Testis (tissue), 3 donors: Measurements from ENCODE around the gene XXYLT1. TPM values are rescaled to one million over a fixed set of nuclear protein-coding genes. Genes with fewer than 3 reads are reported as not detected.

Experiments used
- DNase-seq: peaks from one replicate; pipeline ENCODE4 v3.0.0-alpha.2; 2019
- H3K27ac ChIP-seq, 2 donors: fragments of 200-600 bp; sonication (generic); one replicate each; pipeline ENCODE4 v1.5.1; 2019
- H3K27me3 ChIP-seq: fragments of 200-600 bp; sonication (generic); one replicate; pipeline ENCODE4 v1.5.1; 2019
- H3K36me3 ChIP-seq: fragments of 200-600 bp; sonication (generic); one replicate; pipeline ENCODE4 v1.5.1; 2017; ENCODE audit warnings: low read depth; ENCODE audit errors: missing control alignments
- H3K4me1 ChIP-seq: fragments of 200-600 bp; sonication (generic); one replicate; pipeline ENCODE4 v1.5.1; 2019
- H3K4me3 ChIP-seq, 2 donors: fragments of 200-600 bp; sonication (generic); one replicate each; pipeline ENCODE4 v1.5.1; 2017 to 2019
- H3K9me3 ChIP-seq: fragments of 200-600 bp; sonication (generic); one replicate; pipeline ENCODE4 v1.5.1; 2017
- CTCF ChIP-seq, 3 experiments: fragments of 450-650 bp in 2 of 3; fragments of 200-600 bp in 1 of 3; sonication (generic) in 1 of 3; IDR thresholded peaks; one replicate each; pipeline ENCODE4 v1.5.1; 2016 to 2019; ENCODE audit warnings: antibody characterized with exemption in 3 of 3, mild to moderate bottlenecking in 2 of 3, moderate library complexity in 1 of 3
- POLR2A ChIP-seq: fragments of 450-650 bp; IDR thresholded peaks from one replicate; pipeline ENCODE4 v1.6.1; 2017; ENCODE audit warnings: antibody characterized with exemption, mild to moderate bottlenecking, moderate library complexity
- WGBS, 2 donors: methylation state at CpG; one replicate each; pipeline ENCODE4 v1.1.5; 2018; 5-methylcytosine and 5-hydroxymethylcytosine counted together
- intact Hi-C: fragments of 100-400 bp; cut with DNase I; formaldehyde crosslinking; loops from one replicate; pipeline ENCODE4 v1.15.1; 2023; ENCODE audit warnings: low total_unique reads
- polyA plus RNA-seq: library from polyadenylated mRNA; stranded (reverse); fragments of 350-450 nt; fragmentation: Illumina TruSeq; extraction: RNeasy Lipid Tissue Mini Kit (QIAGEN cat#74804); gene quantifications from one replicate; pipeline ENCODE4 v1.2.3, GENCODE V29; 2014; ENCODE audit warnings: low read depth, low replicate concordance; ENCODE audit not compliant: insufficient read depth
- total RNA-seq, 2 donors: library from RNA; depleted of rRNA; stranded (reverse); fragments of >200 nt; gene quantifications; one replicate each; pipeline ENCODE4 v1.2.3, GENCODE V29; 2016

Gene XXYLT1
- total and polyA plus RNA-seq, 3 donors from 2014 or later: 7.2 to 12.5 (median 11.1) TPM

GRCh38 chr3:195030791-195031321 is 240.1 kb downstream of the XXYLT1 start:
- Histone ChIP-seq H3K9me3 (no peaks in the 10 kb centered on the region), H3K27ac (no peak overlapping the region), H3K4me1 (no peaks in the 10 kb centered on the region), H3K4me3 (no peak overlapping the region), H3K36me3 (no peaks in the 10 kb centered on the region), H3K27me3 (no peaks in the 10 kb centered on the region)
- 69 to 74% methylated on average over 12 to 13 of the region's 13 CpGs for WGBS, 2 donors
- intact Hi-C loops: no loop called here
- TF ChIP-seq POLR2A (no peak), CTCF (IDR thresholded peaks at IDR 0.05) (no peak)
- no peak for DNase-seq

GRCh38 chr3:195028877-195029606 is 241.9 kb downstream of the XXYLT1 start:
- 78% methylated on average over 8 of the region's 8 CpGs for WGBS, 2 donors
- Histone ChIP-seq H3K4me1 (no peaks in the 10 kb centered on the region), H3K36me3 (no peaks in the 10 kb centered on the region), H3K9me3 (no peaks in the 10 kb centered on the region), H3K27ac (no peak overlapping the region), H3K27me3 (no peaks in the 10 kb centered on the region), H3K4me3 (no peak overlapping the region)
- no peak for DNase-seq
- TF ChIP-seq POLR2A: no peak
- no peak for TF ChIP-seq CTCF (IDR thresholded peaks at IDR 0.05)
- intact Hi-C loops: no loop called here

GRCh38 chr3:195025884-195026200 is 245.1 kb downstream of the XXYLT1 start:
- Histone ChIP-seq H3K27ac (no peak overlapping the region), H3K4me3 (no peak overlapping the region), H3K27me3 (no peaks in the 10 kb centered on the region), H3K9me3 (no peaks in the 10 kb centered on the region), H3K4me1 (no peaks in the 10 kb centered on the region), H3K36me3 (no peaks in the 10 kb centered on the region)
- TF ChIP-seq CTCF (IDR thresholded peaks at IDR 0.05) (no peak), POLR2A (no peak)
- intact Hi-C loops: no loop called here
- DNase-seq: no peak
- WGBS, 2 donors: 86% methylated on average over 4 of the region's 4 CpGs

GRCh38 chr3:195025056-195025883 is 245.7 kb downstream of the XXYLT1 start:
- no peaks in the 10 kb centered on the region for H3K9me3 ChIP-seq
- H3K4me3 ChIP-seq: no peak overlapping the region
- intact Hi-C loops: no loop called here
- WGBS, 2 donors: 91% methylated on average over 17 of the region's 17 CpGs
- no peak for DNase-seq
- H3K27me3 ChIP-seq: no peaks in the 10 kb centered on the region
- H3K4me1 ChIP-seq: no peaks in the 10 kb centered on the region
- no peak overlapping the region for H3K27ac ChIP-seq
- H3K36me3 ChIP-seq: no peaks in the 10 kb centered on the region
- no peak for TF ChIP-seq POLR2A
- TF ChIP-seq CTCF (IDR thresholded peaks at IDR 0.05): no peak
